GM12878 (cell line): ENCODE measurements around the gene MYLK4. TPM values are rescaled to one million over a fixed set of nuclear protein-coding genes. Genes with fewer than 3 reads are reported as not detected.

ENCODE experiments used
- ATAC-seq: fragments of 200-7000 bp; cut with Tn5 transposase; 3 replicates; pipeline ENCODE4 v1.9.1; 2020; ENCODE audit warnings: mild to moderate bottlenecking, moderate library complexity
- BruUV-seq: library from RNA; stranded (reverse); fragments of 400-500 nt; replicated peaks from 2 replicates; lab custom pipeline; 2021; lab: Mats Ljungman, UMichigan
- CTCF ChIA-PET: fragments of 300-600 bp; sonication (Branson Sonifier 250); formaldehyde crosslinking; extraction: SDS; loops from one replicate; lab custom pipeline; 2021; ENCODE audit warnings: inconsistent platforms; lab: Yijun Ruan, JAX
- POLR2A ChIA-PET: fragments of 350-600 bp; formaldehyde crosslinking; extraction: SDS; loops from one replicate; lab custom pipeline; 2021; ENCODE audit warnings: inconsistent platforms; lab: Charles Lee
- RAD21 ChIA-PET: fragments of 300-600 bp; sonication (Branson Sonifier 250); formaldehyde crosslinking; loops from one replicate; lab custom pipeline; 2023; ENCODE audit warnings: antibody characterized with exemption; ENCODE audit not compliant: unreplicated experiment; lab: Charles Lee
- SMC1A ChIA-PET: fragments of 300-600 bp; sonication (Branson Sonifier 250); formaldehyde crosslinking; loops from one replicate; lab custom pipeline; 2023; ENCODE audit not compliant: unreplicated experiment, uncharacterized antibody; lab: Charles Lee
- DNase-seq: peaks from one replicate; pipeline ENCODE4 v3.0.0-alpha.2; 2011; ENCODE audit warnings: low read depth, low spot score
- FAIRE-seq: peaks from 3 replicates; lab custom pipeline; 2011; peaks lifted over from hg19 to GRCh38; lab: Jason Lieb, UNC
- H2AFZ ChIP-seq: 2 replicates; pipeline ENCODE4 v1.6.0; 2011; ENCODE audit warnings: low read depth, low read length, control low read depth; ENCODE audit not compliant: control insufficient read depth
- H3K27ac ChIP-seq: 2 replicates; pipeline ENCODE4 v1.5.1; 2011; ENCODE audit warnings: control low read depth; ENCODE audit not compliant: control insufficient read depth, insufficient read depth
- H3K27me3 ChIP-seq, 2 experiments: replicated peaks in 1 of 2; 2 replicates each; pipeline versions ENCODE4 v1.6.0 to v1.6.1; 2011; ENCODE audit warnings: low read length in 1 of 2; ENCODE audit not compliant: control insufficient read depth in 2 of 2, insufficient read depth in 2 of 2
- H3K36me3 ChIP-seq, 2 experiments: 2 replicates each; pipeline ENCODE4 v1.5.1; 2011; ENCODE audit warnings: low read length in 1 of 2; ENCODE audit not compliant: control insufficient read depth in 2 of 2, insufficient read depth in 2 of 2
- H3K4me1 ChIP-seq: 2 replicates; pipeline ENCODE4 v1.6.1; 2011; ENCODE audit warnings: mild to moderate bottlenecking, low read length, moderate library complexity, mixed read lengths; ENCODE audit not compliant: control insufficient read depth, insufficient read depth
- H3K4me2 ChIP-seq: 2 replicates; pipeline ENCODE4 v1.6.0; 2011; ENCODE audit warnings: control low read depth; ENCODE audit not compliant: control insufficient read depth, insufficient read depth
- H3K4me3 ChIP-seq: fragments of 200-600 bp; sonication (generic); 2 replicates; pipeline ENCODE4 v1.5.1; 2016
- H3K79me2 ChIP-seq: 2 replicates; pipeline ENCODE4 v1.6.0; 2011; ENCODE audit warnings: low read length; ENCODE audit not compliant: control insufficient read depth, insufficient read depth
- H3K9ac ChIP-seq: 2 replicates; pipeline ENCODE4 v1.8.0; 2011; ENCODE audit warnings: low read length, control low read depth, mixed read lengths; ENCODE audit not compliant: control insufficient read depth, insufficient read depth
- H3K9me3 ChIP-seq: replicated peaks from 3 replicates; pipeline ENCODE4 v1.5.1; 2011; ENCODE audit warnings: mild to moderate bottlenecking, low read length; ENCODE audit not compliant: control insufficient read depth, insufficient read depth
- H4K20me1 ChIP-seq: 2 replicates; pipeline ENCODE4 v1.6.0; 2011; ENCODE audit not compliant: control insufficient read depth, insufficient read depth
- BACH1 ChIP-seq: fragments of 450-650 bp; IDR thresholded peaks from 2 replicates; pipeline ENCODE4 v1.6.1; 2017; ENCODE audit warnings: mild to moderate bottlenecking, borderline replicate concordance
- ESRRA ChIP-seq: IDR thresholded peaks from 2 replicates; pipeline ENCODE4 v1.6.1; 2012; ENCODE audit warnings: mild to moderate bottlenecking, low read length, improper control_type of control experiment
- MLLT1 ChIP-seq: fragments of 450-650 bp; IDR thresholded peaks from 2 replicates; pipeline ENCODE4 v1.6.1; 2016; ENCODE audit warnings: mild to moderate bottlenecking
- MTA2 ChIP-seq: fragments of 450-650 bp; IDR thresholded peaks from 2 replicates; pipeline ENCODE4 v1.6.1; 2016; ENCODE audit warnings: low read depth, mild to moderate bottlenecking, moderate library complexity
- MYB ChIP-seq: fragments of 150-350 bp; IDR thresholded peaks from 2 replicates; pipeline ENCODE4 v1.6.1; 2014; ENCODE audit warnings: mild to moderate bottlenecking, low read depth, low read length, borderline replicate concordance
- YBX1 ChIP-seq: fragments of 450-650 bp; IDR thresholded peaks from 2 replicates; pipeline ENCODE4 v1.6.1; 2016; ENCODE audit warnings: antibody characterized with exemption
- WGBS: methylation state at CpG from one replicate; pipeline ENCODE4 v1.1.6; 2016; ENCODE audit warnings: low lambda C conversion rate; ENCODE audit not compliant: insufficient replicate concordance, insufficient coverage; ENCODE audit errors: missing lambda C conversion rate; 5-methylcytosine and 5-hydroxymethylcytosine counted together
- in situ Hi-C: fragments of 300-500 bp; cut with MboI; formaldehyde crosslinking; loops from 9 replicates; pipeline ENCODE4 v1.14.3; 2018; ENCODE audit warnings: mixed read lengths
- intact Hi-C: fragments of 100-400 bp; cut with micrococcal nuclease; formaldehyde crosslinking; loops from one replicate; pipeline ENCODE4 v1.14.2; 2022; ENCODE audit not compliant: unreplicated experiment
- polyA plus RNA-seq, 11 experiments: library from polyadenylated mRNA; depleted of rRNA in 4 of 11; unstranded in 6 of 11; stranded (reverse) in 5 of 11; fragments of >200 nt; fragmentation: Nextera tagmentation in 4 of 11; fragmentation: Illumina TruSeq in 1 of 11; extraction: Ambion mirVana in 4 of 11; extraction: Trizol in 1 of 11; gene quantifications; 1 replicate in 1 of 11; 2 replicates in 10 of 11; pipeline versions ENCODE4 v1.2.1 to v1.2.3, GENCODE V29; 2011 to 2016; ENCODE audit warnings: inconsistent platforms in 2 of 11, missing spikeins in 2 of 11, low read depth in 1 of 11
- total RNA-seq, 4 experiments: library from RNA; depleted of rRNA in 3 of 4; stranded (reverse); fragments of >200 nt in 3 of 4; fragmentation: Illumina TruSeq in 1 of 4; extraction: Trizol in 1 of 4; gene quantifications; 2 replicates each; pipeline versions ENCODE4 v1.2.1 to v1.2.3, GENCODE V29; 2013 to 2021
- TF ChIP-seq, protein P1 (sequence below), 3 experiments: IDR thresholded peaks in 2 of 3; conservative IDR thresholded peaks in 1 of 3; 2 replicates each; pipeline ENCODE4 v1.5.1; 2011; ENCODE audit warnings: low read depth in 3 of 3, low read length in 3 of 3, mild to moderate bottlenecking in 3 of 3, control low read depth in 2 of 3, moderate library complexity in 2 of 3, inconsistent platforms in 1 of 3, mixed read lengths in 1 of 3; ENCODE audit not compliant: control insufficient read depth in 2 of 3, insufficient read depth in 1 of 3; ENCODE audit errors: extremely low read depth in 1 of 3
- TF ChIP-seq, protein P2 (sequence below): IDR thresholded peaks from 2 replicates; pipeline ENCODE4 v1.6.1; 2011; ENCODE audit warnings: mild to moderate bottlenecking, low read depth, low read length, moderate library complexity; ENCODE audit not compliant: insufficient replicate concordance
- TF ChIP-seq, protein P3 (sequence below): IDR thresholded peaks from 2 replicates; pipeline ENCODE4 v1.6.1; 2012; ENCODE audit warnings: low read depth, low read length, improper control_type of control experiment

Gene MYLK4
- total and polyA plus RNA-seq, 10 of the 15 experiments (the other 5 are each of a cell fraction or from before 2014, with no cell fraction given): under 0.01 to 0.09 (median 0.05) TPM; not detected in 1

DNA sequence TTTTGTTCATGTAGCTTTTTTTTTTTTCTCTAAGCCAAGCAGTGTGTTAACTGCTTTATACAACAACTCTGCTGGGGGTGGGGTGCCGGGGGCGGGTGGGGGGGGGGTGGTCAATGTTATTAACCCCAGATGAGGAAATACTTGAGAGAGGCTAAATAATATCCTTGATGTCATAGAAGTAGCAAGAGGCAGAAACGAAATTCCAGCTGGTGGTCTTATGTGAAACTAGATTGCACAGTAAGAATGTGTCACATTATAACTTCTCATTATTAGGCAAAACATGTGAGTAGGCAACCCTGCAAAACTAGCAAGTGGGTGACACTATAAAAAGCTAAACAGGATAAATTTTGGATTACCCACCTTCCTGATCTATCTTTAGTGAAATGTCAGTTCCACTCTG lies 12.8 kb downstream of the MYLK4 start (continued):
- TF ChIP-seq, protein P1, sequence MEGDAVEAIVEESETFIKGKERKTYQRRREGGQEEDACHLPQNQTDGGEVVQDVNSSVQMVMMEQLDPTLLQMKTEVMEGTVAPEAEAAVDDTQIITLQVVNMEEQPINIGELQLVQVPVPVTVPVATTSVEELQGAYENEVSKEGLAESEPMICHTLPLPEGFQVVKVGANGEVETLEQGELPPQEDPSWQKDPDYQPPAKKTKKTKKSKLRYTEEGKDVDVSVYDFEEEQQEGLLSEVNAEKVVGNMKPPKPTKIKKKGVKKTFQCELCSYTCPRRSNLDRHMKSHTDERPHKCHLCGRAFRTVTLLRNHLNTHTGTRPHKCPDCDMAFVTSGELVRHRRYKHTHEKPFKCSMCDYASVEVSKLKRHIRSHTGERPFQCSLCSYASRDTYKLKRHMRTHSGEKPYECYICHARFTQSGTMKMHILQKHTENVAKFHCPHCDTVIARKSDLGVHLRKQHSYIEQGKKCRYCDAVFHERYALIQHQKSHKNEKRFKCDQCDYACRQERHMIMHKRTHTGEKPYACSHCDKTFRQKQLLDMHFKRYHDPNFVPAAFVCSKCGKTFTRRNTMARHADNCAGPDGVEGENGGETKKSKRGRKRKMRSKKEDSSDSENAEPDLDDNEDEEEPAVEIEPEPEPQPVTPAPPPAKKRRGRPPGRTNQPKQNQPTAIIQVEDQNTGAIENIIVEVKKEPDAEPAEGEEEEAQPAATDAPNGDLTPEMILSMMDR (IDR thresholded peaks at IDR 0.05 in 2 of 3, conservative IDR thresholded peaks at IDR 0.05 in 1 of 3; ENCODE audit: control insufficient read depth in 2 of 3, extremely low read depth in 1 of 3, insufficient read depth in 1 of 3, low read depth in 3 of 3, low read length in 3 of 3): no peak
- TF ChIP-seq BACH1: no peak
- no peak for TF ChIP-seq MTA2
- no peak for TF ChIP-seq YBX1
- TF ChIP-seq, all 136 proteins: peak for 0

DNA sequence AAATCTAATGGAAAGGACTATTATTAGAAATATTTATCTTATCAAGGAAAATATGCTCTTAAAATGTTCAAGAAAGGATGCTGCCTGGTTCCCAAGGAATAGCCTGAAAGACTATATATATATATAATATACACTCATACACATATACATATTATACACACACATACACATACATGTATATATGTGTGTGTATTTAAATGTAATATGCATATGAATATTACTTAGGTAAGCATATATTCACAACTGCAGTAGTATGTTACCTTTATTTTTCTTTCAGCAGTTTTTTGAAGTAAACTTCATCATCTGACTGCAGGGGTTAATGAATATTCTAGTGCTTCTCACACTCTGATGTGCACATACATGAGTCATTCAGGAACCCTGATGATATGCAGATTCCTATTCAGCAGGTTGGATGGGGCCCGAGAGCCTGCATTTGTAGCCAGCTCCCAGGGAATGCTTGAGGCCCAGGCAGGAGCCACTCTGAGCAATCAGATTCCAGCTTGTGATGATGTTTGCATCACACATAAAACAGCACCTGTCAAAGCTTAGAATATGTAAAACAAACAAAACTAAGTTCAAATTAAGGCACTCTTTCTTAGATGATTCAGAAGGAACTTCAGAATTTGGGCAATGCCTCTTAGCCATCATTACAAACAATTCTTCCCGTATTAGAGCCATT lies 16.1 kb downstream of the MYLK4 start:
- in situ Hi-C loops (no loop called here), intact Hi-C loops (no loop called here)
- BruUV-seq: no TSS peak
- DNase-seq: no peak
- no peak for FAIRE-seq
- RAD21 ChIA-PET: no interaction called here
- Histone ChIP-seq H4K20me1 (no peaks in the 10 kb centered on the region), H3K79me2 (no peaks in the 10 kb centered on the region), H3K36me3 (no peaks in the 10 kb centered on the region)
- WGBS: 30% methylated on average over 2 of the region's 2 CpGs
- TF ChIP-seq, protein P2, sequence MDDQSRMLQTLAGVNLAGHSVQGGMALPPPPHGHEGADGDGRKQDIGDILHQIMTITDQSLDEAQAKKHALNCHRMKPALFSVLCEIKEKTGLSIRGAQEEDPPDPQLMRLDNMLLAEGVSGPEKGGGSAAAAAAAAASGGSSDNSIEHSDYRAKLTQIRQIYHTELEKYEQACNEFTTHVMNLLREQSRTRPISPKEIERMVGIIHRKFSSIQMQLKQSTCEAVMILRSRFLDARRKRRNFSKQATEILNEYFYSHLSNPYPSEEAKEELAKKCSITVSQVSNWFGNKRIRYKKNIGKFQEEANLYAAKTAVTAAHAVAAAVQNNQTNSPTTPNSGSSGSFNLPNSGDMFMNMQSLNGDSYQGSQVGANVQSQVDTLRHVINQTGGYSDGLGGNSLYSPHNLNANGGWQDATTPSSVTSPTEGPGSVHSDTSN: no peak
- TF ChIP-seq, protein P3, sequence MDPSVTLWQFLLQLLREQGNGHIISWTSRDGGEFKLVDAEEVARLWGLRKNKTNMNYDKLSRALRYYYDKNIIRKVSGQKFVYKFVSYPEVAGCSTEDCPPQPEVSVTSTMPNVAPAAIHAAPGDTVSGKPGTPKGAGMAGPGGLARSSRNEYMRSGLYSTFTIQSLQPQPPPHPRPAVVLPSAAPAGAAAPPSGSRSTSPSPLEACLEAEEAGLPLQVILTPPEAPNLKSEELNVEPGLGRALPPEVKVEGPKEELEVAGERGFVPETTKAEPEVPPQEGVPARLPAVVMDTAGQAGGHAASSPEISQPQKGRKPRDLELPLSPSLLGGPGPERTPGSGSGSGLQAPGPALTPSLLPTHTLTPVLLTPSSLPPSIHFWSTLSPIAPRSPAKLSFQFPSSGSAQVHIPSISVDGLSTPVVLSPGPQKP: no peak
- TF ChIP-seq ESRRA: no peak
- no peak for TF ChIP-seq MLLT1
- TF ChIP-seq BACH1: no peak
- TF ChIP-seq MYB: no peak
- TF ChIP-seq, all 136 proteins: peak for 0
- ATAC-seq: no peak
- Histone ChIP-seq H3K4me2 (no peak overlapping the region), H2AFZ (no peak overlapping the region), H3K4me1 (0 out of 2 replicates have a peak, but pooled peaks cover 2% of the 10 kb centered on the region), H3K27ac (no peak overlapping the region), H3K9me3 (no peaks in the 10 kb centered on the region; the same call in 2 of the 3 replicates), H3K27me3 (peaks cover 0 to 1% of the 10 kb centered on the region in 2 experiments; a peak in 1 of 4 replicates), H3K9ac (no peak overlapping the region), H3K4me3 (no peak overlapping the region)
- ChIA-PET CTCF (interaction anchor here (1.6 to 2.4 kb wide), 2 partner anchors 15 to 18 kb away, joined by 6 to 23 read pairs; partner anchors contain the start of gene MYLK4), POLR2A (no interaction called here), SMC1A (interaction anchor here (0.7 to 4.0 kb wide), 3 partner anchors 15 to 34 kb away, joined by 3 to 19 read pairs (median 4); partner anchors contain the start of gene MYLK4)
